KBM-7 (cell line): ENCODE data around the gene ORAI1.
"Not testable (repeated sequence)": the region's sequence is repeated elsewhere in the genome, so short reads cannot be mapped to it uniquely, and the experiment has no call there.

Source experiments
- DNase-seq: peaks from one replicate; pipeline ENCODE4 v3.0.0-alpha.2; 2015
- in situ Hi-C: fragments of 300-500 bp; cut with MboI; formaldehyde crosslinking; loops from 2 replicates; pipeline ENCODE4 v1.14.3; 2020; ENCODE audit warnings: low sequenced_read_pairs, low pct_unique_long_range_greater_than_20kb, mixed read lengths

ORAI1 gene

DNA sequence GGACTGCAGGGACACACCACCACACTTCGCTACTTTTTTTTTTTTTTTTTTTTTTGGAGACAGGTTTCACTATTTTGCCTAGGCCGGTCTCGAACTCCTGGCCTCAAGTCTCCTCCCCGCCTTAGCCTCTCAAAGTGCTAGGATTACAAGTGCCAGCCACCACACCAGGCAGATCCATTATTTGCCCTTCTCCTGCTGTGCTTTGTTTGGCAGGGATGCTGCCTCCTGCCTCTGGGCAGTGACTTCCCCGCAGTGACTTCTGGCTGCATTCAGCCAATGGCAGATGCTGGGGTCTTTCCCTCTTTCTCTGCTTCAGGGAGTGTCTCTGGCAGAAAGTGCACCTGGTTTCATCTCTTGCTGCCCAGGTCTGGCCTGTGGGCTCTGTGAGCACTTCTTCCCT lies 49.9 kb downstream of the ORAI1 start:
- in situ Hi-C loops, result no loop called here
- no peak for DNase-seq

- DNase-seq, result no peak
- in situ Hi-C loops, result no loop called here
These were observed 52.0 kb downstream of the ORAI1 start for GRCh38 chr12:121678305-121678704.

DNA sequence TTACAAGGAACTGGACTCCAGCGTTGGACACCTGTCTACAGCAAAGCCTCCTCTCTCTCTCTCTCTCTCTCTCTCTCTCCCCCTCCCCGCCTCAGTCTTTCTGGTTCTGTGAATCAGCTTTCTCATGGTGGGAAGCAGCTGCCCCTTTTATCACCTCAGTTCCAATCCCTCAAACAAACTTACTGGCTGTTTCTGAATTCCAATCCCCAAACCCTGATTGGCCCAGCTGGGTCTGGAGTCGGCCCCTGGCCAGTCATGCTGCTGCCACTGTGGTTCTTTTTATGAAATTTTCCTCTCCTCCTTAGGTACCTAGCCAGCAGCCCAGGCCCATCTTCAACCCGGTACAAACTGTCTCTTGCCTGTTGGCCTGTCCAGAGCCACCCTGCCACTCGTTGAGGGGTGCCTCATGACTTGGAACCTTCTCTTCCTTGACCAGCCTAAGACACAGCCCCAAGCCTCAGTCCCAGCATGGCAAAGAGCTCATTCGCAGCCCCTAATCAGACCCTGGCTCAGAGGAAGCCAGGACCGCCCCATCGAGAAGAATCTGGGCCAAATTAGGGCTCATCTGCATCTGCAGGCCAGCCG lies 52.5 kb downstream of the ORAI1 start:
- in situ Hi-C loops, result no loop called here
- no peak for DNase-seq

DNA sequence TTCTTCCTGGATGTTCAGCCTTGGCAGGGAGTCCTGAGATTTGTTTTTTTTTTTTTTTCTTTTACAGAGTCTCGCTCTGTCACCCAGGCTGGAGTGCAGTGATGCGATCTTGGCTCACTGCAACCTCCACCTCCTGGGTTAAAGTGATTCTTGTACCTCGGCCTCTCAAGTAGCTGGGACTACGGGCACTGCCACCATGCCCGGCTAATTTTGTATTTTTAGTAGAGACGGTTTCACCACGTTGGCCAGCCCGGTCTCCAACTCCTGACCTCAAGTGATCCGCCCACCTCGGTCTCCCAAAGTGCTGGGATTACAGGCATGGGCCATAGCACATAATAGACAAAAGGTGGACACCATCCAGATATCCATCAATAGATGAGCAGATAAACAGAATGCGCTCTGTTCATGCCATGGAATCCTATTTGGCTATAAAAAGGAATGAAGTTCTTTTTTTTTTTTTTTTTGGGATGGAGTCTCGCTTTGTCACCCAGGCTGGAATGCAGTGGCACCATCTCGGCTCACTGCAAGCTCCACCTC lies 53.4 kb downstream of the ORAI1 start:
- DNase-seq, in situ Hi-C loops: not testable (repeated sequence)

GRCh38 chr12:121688966-121689365 lies 62.6 kb downstream of the ORAI1 start:
- in situ Hi-C loops, result no loop called here
- no peak for DNase-seq

DNA sequence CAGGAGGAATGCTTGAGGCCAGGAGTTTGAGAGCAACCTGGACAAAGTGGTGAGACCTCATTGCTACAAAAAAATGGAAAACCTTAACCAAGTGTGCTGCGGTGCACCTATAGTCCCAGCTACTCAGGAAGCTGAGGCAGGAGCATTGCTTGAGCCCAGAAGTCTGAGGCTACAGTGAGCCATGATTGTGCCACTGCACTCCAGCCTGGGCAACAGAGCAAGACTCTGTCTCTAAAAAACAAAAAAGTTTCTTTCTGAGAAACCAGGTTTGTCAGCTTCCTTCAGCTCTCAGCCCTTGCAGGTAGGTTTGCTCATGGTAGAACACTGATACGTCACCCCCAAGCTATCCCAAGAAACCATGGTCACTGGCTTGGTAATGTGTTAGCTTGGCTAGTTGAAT lies 63.1 kb downstream of the ORAI1 start:
- in situ Hi-C loops, result no loop called here

More for the DNA sequence above, 63.1 kb downstream of the ORAI1 start:
- no peak for DNase-seq
